Thoracic aorta (tissue), 2 donors: Measurements from ENCODE around the gene TNF. TPM values are rescaled to one million over a fixed set of nuclear protein-coding genes. Genes with fewer than 3 reads are reported as not detected.

Experiments used
- ATAC-seq: fragments of 150-250 bp; one replicate; pipeline ENCODE4 v1.8.0; 2017; ENCODE audit warnings: low read depth; ENCODE audit not compliant: insufficient number of reproducible peaks, low FRiP score
- DNase-seq: peaks from one replicate; pipeline ENCODE4 v3.0.0-alpha.2; 2020; ENCODE audit warnings: low spot score
- H3K27ac ChIP-seq, 2 donors: fragments of 200-600 bp; sonication (generic); 1 replicate in 1 of 2; 2 replicates in 1 of 2; pipeline ENCODE4 v1.5.1; 2016; ENCODE audit warnings: mild to moderate bottlenecking in 2 of 2, moderate library complexity in 2 of 2
- H3K27me3 ChIP-seq: fragments of 200-600 bp; sonication (generic); replicated peaks from 2 replicates; pipeline ENCODE4 v1.6.0; 2016; ENCODE audit warnings: mild to moderate bottlenecking; ENCODE audit not compliant: insufficient read depth
- H3K36me3 ChIP-seq: fragments of 200-600 bp; sonication (generic); one replicate; pipeline ENCODE4 v1.5.1; 2016
- H3K4me1 ChIP-seq, 2 donors: fragments of 200-600 bp; sonication (generic); 1 replicate in 1 of 2; 2 replicates in 1 of 2; pipeline versions ENCODE4 v1.5.1 to v1.6.0; 2016; ENCODE audit warnings: low read depth in 2 of 2, mild to moderate bottlenecking in 1 of 2; ENCODE audit not compliant: control insufficient read depth in 1 of 2
- H3K4me3 ChIP-seq: fragments of 200-600 bp; sonication (generic); 2 replicates; pipeline ENCODE4 v1.5.1; 2016; ENCODE audit warnings: mild to moderate bottlenecking
- H3K9me3 ChIP-seq: fragments of 200-600 bp; sonication (generic); 2 replicates; pipeline ENCODE4 v1.5.1; 2016
- CTCF ChIP-seq: fragments of 200-600 bp; sonication (generic); IDR thresholded peaks from one replicate; pipeline ENCODE4 v1.5.1; 2019; ENCODE audit warnings: antibody characterized with exemption
- total RNA-seq, 2 donors: library from RNA; depleted of rRNA; stranded (reverse); fragments of >200 nt; gene quantifications; one replicate each; pipeline versions ENCODE4 v1.1.0 to v1.2.3, GENCODE V29; 2016

TNF gene
- total RNA-seq, 2 donors from 2014 or later: 0.71 to 3.2 TPM

DNA sequence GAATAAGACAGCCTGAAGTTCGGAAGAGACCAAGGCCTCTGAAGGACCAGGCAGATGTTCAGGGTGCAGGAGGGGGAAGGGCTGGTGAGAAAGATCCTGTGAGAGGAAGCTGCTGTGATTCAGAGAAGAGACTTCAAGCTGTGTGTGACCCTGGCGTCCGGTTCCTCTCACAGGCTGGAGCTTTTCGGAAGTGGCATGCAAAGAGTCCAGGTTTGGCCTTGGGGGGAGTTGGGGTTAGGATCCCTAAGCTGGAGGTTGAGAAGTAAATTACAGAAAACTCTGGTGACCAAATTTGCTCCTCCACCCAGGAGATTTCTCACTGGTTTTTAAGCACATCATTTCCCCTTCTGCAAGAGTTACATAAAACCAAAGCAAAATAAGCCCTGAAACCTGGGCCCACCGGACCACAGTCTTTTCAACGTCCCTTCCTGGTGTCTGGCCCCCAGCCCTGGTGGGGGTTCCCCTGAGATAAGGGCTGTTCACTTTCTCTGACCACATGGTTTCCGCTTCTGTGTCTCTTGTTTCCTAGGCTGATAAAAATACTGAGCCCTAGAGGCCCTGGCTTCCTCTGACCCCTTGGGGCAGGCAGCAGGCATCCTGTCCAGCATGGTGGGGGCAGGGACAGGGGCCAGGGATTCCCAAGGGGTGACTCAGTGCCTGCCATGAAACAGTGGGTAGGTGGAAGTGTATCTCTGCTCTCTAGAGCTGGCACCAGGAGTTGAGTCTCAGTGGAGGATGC, 15.2 kb upstream of the TNF start:
- Histone ChIP-seq H3K27me3 (no peaks in the 10 kb centered on the region), H3K36me3 (peaks cover 23% of the 10 kb centered on the region), H3K27ac (peak overlapping the region in 1 of 2 donors; percentile 41), H3K4me3 (no peak overlapping the region), H3K9me3 (no peaks in the 10 kb centered on the region), H3K4me1 (peaks cover 12 to 24% of the 10 kb centered on the region in 2 donors)
- ATAC-seq (no peak), DNase-seq (no peak)
- no peak for TF ChIP-seq CTCF

DNA sequence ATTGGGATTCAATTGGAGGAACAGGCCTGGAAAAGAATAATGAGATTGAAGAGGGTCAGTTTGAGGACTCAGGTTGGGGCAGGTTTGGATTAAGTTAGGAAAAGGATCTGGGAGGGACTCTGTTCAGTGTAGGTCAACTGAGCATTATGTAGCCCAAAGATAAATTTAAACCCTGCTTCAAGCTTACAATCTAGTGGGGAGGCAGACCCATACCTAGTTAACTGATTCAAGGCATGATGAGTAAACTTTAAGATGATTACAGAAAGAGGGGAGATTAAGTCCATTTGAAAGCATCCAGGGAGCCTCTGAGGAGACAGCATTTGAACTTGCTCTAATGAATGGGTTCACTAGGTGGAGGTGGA, 14.7 kb upstream of the TNF start:
- no peak for TF ChIP-seq CTCF
- H3K4me3 ChIP-seq: no peak overlapping the region
- H3K4me1 ChIP-seq: peaks cover 12 to 24% of the 10 kb centered on the region in 2 donors
- H3K27ac ChIP-seq: peak overlapping the region in 1 of 2 donors; percentile 41
- no peaks in the 10 kb centered on the region for H3K9me3 ChIP-seq
- ATAC-seq (no peak), DNase-seq (no peak)
- no peaks in the 10 kb centered on the region for H3K27me3 ChIP-seq
- peaks cover 23% of the 10 kb centered on the region for H3K36me3 ChIP-seq

- Histone ChIP-seq H3K27ac (no peak overlapping the region), H3K27me3 (no peaks in the 10 kb centered on the region), H3K4me1 (no peaks in the 10 kb centered on the region), H3K9me3 (no peaks in the 10 kb centered on the region), H3K4me3 (no peak overlapping the region), H3K36me3 (no peaks in the 10 kb centered on the region)
- ATAC-seq (no peak), DNase-seq (no peak)
- no peak for TF ChIP-seq CTCF
Measured at GRCh38 chr6:31567531-31568370, 7.6 kb upstream of the TNF start.

DNA sequence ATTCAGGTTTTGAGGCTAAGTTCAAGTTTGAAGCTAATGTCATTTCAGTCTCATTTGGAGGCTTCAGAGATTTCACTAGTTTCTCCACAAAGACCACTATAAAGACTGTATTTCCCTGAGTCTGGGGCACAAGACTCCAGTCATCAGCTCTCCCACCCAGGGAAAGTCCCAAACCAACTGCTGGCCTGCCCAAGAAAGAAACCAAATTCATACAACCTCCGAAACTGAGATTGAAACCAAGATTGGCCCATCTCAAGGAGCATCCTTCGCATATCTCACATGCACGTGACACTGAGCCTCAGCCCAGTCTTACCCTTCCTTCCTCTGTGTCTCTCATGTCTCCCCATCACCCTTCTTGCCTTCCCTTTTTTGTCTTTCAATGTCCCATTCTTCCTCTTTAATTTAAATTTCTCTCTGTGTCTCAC, 6.8 kb upstream of the TNF start:
- Histone ChIP-seq H3K4me1 (no peaks in the 10 kb centered on the region), H3K9me3 (no peaks in the 10 kb centered on the region), H3K36me3 (no peaks in the 10 kb centered on the region), H3K27ac (no peak overlapping the region), H3K27me3 (no peaks in the 10 kb centered on the region), H3K4me3 (no peak overlapping the region)
- DNase-seq (no peak), ATAC-seq (no peak)
- no peak for TF ChIP-seq CTCF

- H3K9me3 ChIP-seq: no peaks in the 10 kb centered on the region
- H3K27ac ChIP-seq: no peak overlapping the region
- no peak for DNase-seq
- TF ChIP-seq CTCF: no peak
- no peak overlapping the region for H3K4me3 ChIP-seq
- no peaks in the 10 kb centered on the region for H3K27me3 ChIP-seq
- no peaks in the 10 kb centered on the region for H3K4me1 ChIP-seq
- no peaks in the 10 kb centered on the region for H3K36me3 ChIP-seq
- no peak for ATAC-seq
Measured at GRCh38 chr6:31569861-31570536, 5.4 kb upstream of the TNF start.
